VCaP (cell line): ENCODE results near the gene APOBEC3A.

Experiments
- H3K27ac ChIP-seq: fragments of 450-650 bp; 2 replicates; pipeline ENCODE4 v1.5.1; 2017
- TF ChIP-seq, protein P1 (sequence below): fragments of 450-650 bp; conservative IDR thresholded peaks from 2 replicates; pipeline ENCODE4 v1.5.1; 2017; ENCODE audit warnings: mild to moderate bottlenecking, moderate library complexity

The APOBEC3A gene

GRCh38 chr22:38937036-38937435 is 20.4 kb upstream of the APOBEC3A start:
- H3K27ac ChIP-seq = peak overlapping the region; percentile 71; the same call in 1 of the 2 replicates
- TF ChIP-seq, protein P1, sequence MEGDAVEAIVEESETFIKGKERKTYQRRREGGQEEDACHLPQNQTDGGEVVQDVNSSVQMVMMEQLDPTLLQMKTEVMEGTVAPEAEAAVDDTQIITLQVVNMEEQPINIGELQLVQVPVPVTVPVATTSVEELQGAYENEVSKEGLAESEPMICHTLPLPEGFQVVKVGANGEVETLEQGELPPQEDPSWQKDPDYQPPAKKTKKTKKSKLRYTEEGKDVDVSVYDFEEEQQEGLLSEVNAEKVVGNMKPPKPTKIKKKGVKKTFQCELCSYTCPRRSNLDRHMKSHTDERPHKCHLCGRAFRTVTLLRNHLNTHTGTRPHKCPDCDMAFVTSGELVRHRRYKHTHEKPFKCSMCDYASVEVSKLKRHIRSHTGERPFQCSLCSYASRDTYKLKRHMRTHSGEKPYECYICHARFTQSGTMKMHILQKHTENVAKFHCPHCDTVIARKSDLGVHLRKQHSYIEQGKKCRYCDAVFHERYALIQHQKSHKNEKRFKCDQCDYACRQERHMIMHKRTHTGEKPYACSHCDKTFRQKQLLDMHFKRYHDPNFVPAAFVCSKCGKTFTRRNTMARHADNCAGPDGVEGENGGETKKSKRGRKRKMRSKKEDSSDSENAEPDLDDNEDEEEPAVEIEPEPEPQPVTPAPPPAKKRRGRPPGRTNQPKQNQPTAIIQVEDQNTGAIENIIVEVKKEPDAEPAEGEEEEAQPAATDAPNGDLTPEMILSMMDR = no peak

DNA sequence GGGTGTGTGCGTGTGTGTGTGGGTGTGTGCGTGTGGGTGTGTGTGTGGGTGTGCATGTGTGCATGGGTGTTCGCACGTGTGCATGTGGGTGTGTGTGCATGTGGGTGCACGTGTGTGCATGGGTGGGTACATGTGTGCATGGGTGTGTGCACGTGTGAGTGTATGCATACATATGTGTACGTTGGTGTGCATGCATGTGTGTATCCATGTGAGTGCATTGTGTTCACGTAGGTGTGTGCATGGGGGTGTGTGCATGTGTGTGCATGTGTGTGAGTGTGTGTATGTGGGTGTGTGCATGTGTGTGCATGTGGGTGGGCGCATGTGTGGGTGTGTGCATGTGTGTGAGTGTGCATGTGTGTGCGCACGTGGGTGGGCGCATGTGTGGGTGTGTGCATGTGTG is 19.9 kb upstream of the APOBEC3A start:
- no peak overlapping the region for H3K27ac ChIP-seq
- TF ChIP-seq, protein P1 = no peak

DNA sequence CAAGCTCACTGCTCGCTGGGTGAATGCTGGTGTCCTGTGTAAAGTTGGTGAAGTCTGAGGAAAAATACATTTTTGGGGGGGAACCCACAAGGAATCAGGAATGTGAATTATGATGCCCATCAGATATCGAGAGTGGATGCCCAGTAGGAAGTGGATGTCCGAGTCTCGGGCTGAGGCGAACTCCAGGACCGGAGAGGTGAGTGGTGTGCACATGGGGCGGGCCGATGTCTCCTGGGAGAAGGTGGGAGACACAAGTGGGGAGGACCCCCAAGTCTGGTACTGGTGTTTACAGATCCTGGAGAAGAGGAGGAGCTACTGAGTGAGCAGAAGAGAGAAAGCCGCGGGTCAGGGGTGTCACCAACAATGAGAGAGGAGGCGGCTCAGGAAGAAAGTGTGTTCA is 19.2 kb upstream of the APOBEC3A start:
- TF ChIP-seq, protein P1 = no peak
- H3K27ac ChIP-seq = no peak overlapping the region

GRCh38 chr22:38938925-38939324 is 18.5 kb upstream of the APOBEC3A start:
- H3K27ac ChIP-seq = no peak overlapping the region
- TF ChIP-seq, protein P1 = no peak

GRCh38 chr22:38940811-38941384 is 16.5 kb upstream of the APOBEC3A start:
- TF ChIP-seq, protein P1 = no peak
- H3K27ac ChIP-seq = no peak overlapping the region

DNA sequence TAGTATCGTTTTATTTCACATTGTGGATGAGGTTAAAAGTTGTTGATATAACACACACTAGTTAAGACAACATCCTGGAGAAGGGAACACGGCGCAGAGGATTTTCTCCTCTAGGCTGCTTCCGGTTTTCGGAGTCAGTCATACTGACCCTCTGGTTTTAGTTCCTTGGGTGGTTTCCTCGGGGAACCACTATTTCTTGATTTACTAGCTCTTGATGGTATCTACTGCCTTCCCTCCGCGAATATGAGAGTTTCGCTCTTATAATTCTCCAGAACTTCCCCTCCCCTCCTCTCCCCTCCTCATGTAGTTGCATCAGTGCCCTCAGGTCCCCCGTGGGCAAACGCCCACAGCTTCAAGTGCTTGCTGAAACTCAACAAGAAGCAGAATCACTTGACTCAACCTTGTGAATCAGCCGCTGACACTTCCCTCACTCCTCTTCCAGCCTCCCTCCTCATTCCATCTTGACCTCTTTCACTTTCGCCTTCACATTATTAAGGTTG is 15.9 kb upstream of the APOBEC3A start:
- H3K27ac ChIP-seq = no peak overlapping the region
- TF ChIP-seq, protein P1 = no peak

- TF ChIP-seq, protein P1 = no peak
- H3K27ac ChIP-seq = no peak overlapping the region
Measured at GRCh38 chr22:38942702-38943101, 14.7 kb upstream of the APOBEC3A start.
